Endothelial cell of umbilical vein (primary cell): ENCODE results near the gene SLC25A13. TPM values are rescaled to one million over a fixed set of nuclear protein-coding genes. Genes with fewer than 3 reads are reported as not detected.

Experiments used
- BruUV-seq: library from RNA; stranded (reverse); fragments of 400-500 nt; replicated peaks from 2 replicates; lab custom pipeline; 2021; lab: Mats Ljungman, UMichigan
- CTCF ChIA-PET: fragments of 300-600, 350-600 bp; sonication (Branson Sonifier 250); formaldehyde crosslinking; loops from one replicate; lab custom pipeline; 2021; ENCODE audit warnings: antibody characterized with exemption, inconsistent platforms; lab: Charles Lee
- POLR2A ChIA-PET: fragments of 300-600, 350-600 bp; sonication (Branson Sonifier 250); formaldehyde crosslinking; loops from one replicate; lab custom pipeline; 2021; ENCODE audit warnings: antibody characterized with exemption, inconsistent platforms; lab: Charles Lee
- DNase-seq: peaks from one replicate; pipeline ENCODE4 v3.0.0-alpha.2; 2011; ENCODE audit warnings: low read depth, low spot score
- FAIRE-seq: peaks from 2 replicates; lab custom pipeline; 2011; peaks lifted over from hg19 to GRCh38; lab: Jason Lieb, UNC
- H2AFZ ChIP-seq: 2 replicates; pipeline ENCODE4 v1.6.0; 2012; ENCODE audit warnings: low read depth, low read length, control low read depth, inconsistent platforms
- H3K27ac ChIP-seq: 2 replicates; pipeline ENCODE4 v1.5.1; 2011; ENCODE audit warnings: low read depth, mild to moderate bottlenecking, control low read depth, low read length, moderate library complexity; ENCODE audit not compliant: insufficient read depth
- H3K27me3 ChIP-seq, 2 experiments: 2 replicates each; pipeline versions ENCODE4 v1.6.0 to v1.6.1; 2011; ENCODE audit warnings: low read length in 2 of 2, mixed read lengths in 1 of 2; ENCODE audit not compliant: control insufficient read depth in 2 of 2, insufficient read depth in 2 of 2
- H3K36me3 ChIP-seq, 2 experiments: 2 replicates in 1 of 2; 3 replicates in 1 of 2; pipeline ENCODE4 v1.5.1; 2011; ENCODE audit warnings: low read length in 2 of 2, mild to moderate bottlenecking in 1 of 2, moderate library complexity in 1 of 2; ENCODE audit not compliant: control insufficient read depth in 2 of 2, insufficient read depth in 2 of 2; ENCODE audit errors: extremely low read depth in 1 of 2
- H3K4me1 ChIP-seq: 3 replicates; pipeline ENCODE4 v1.5.1; 2011; ENCODE audit warnings: mild to moderate bottlenecking, low read length; ENCODE audit not compliant: control insufficient read depth, insufficient read depth; ENCODE audit errors: extremely low read depth
- H3K4me2 ChIP-seq: 2 replicates; pipeline ENCODE4 v1.6.1; 2011; ENCODE audit warnings: low read length, control low read depth, mixed read lengths; ENCODE audit not compliant: insufficient read depth
- H3K4me3 ChIP-seq, 3 experiments: fragments of 200-600 bp in 1 of 3; sonication (generic), shearing (Covaris generic) in 1 of 3; replicated peaks in 1 of 3; 2 replicates each; pipeline ENCODE4 v1.5.1; 2011 to 2016; ENCODE audit warnings: control low read depth in 3 of 3, low read length in 3 of 3, mild to moderate bottlenecking in 2 of 3, inconsistent platforms in 1 of 3, low read depth in 1 of 3, moderate library complexity in 1 of 3; ENCODE audit not compliant: insufficient read depth in 1 of 3
- H3K79me2 ChIP-seq: 2 replicates; pipeline ENCODE4 v1.6.0; 2012; ENCODE audit warnings: low read length, inconsistent platforms; ENCODE audit not compliant: control insufficient read depth, insufficient read depth
- H3K9ac ChIP-seq: replicated peaks from 2 replicates; pipeline ENCODE3; 2011; ENCODE audit warnings: low read length, control low read depth; ENCODE audit not compliant: insufficient read depth; ENCODE audit errors: extremely low read depth
- H3K9me1 ChIP-seq: replicated peaks from 3 replicates; pipeline ENCODE4 v1.6.0; 2011; ENCODE audit warnings: mild to moderate bottlenecking, low read length; ENCODE audit not compliant: control insufficient read depth, insufficient read depth; ENCODE audit errors: extremely low read depth
- H3K9me3 ChIP-seq: replicated peaks from 2 replicates; pipeline ENCODE4 v1.5.1; 2012; ENCODE audit warnings: low read length, inconsistent platforms; ENCODE audit not compliant: control insufficient read depth, insufficient read depth
- H4K20me1 ChIP-seq: replicated peaks from 2 replicates; pipeline ENCODE3; 2011; ENCODE audit warnings: mild to moderate bottlenecking, low read length; ENCODE audit not compliant: control insufficient read depth, insufficient read depth; ENCODE audit errors: extremely low read depth
- EZH2 ChIP-seq: IDR thresholded peaks from 2 replicates; pipeline ENCODE4 v1.6.1; 2012; ENCODE audit warnings: borderline replicate concordance, low read depth, mild to moderate bottlenecking, moderate library complexity, low read length, inconsistent platforms; ENCODE audit not compliant: severe bottlenecking
- FOS ChIP-seq: IDR thresholded peaks from 2 replicates; pipeline ENCODE4 v1.6.1; 2011; ENCODE audit warnings: mild to moderate bottlenecking, low read length, moderate library complexity, borderline replicate concordance; ENCODE audit not compliant: insufficient read depth
- GATA2 ChIP-seq: IDR thresholded peaks from 2 replicates; pipeline ENCODE4 v1.7.0; 2011; ENCODE audit warnings: low read depth, mild to moderate bottlenecking, moderate library complexity, mixed read lengths, low read length; ENCODE audit not compliant: insufficient read length, insufficient read depth
- JUN ChIP-seq: IDR thresholded peaks from 2 replicates; pipeline ENCODE4 v1.6.1; 2011; ENCODE audit warnings: borderline replicate concordance, low read depth; ENCODE audit not compliant: insufficient read length, insufficient read depth
- MYC ChIP-seq: IDR thresholded peaks from one replicate; pipeline ENCODE4 v1.6.1; 2011; ENCODE audit warnings: mild to moderate bottlenecking, low read depth, low read length
- POLR2A ChIP-seq: IDR thresholded peaks from 2 replicates; pipeline ENCODE4 v1.6.1; 2012; ENCODE audit warnings: low read depth, mild to moderate bottlenecking, control low read depth, low read length
- POLR2AphosphoS5 ChIP-seq: IDR thresholded peaks from 2 replicates; pipeline ENCODE4 v1.6.1; 2012; ENCODE audit warnings: low read depth, mild to moderate bottlenecking, control low read depth, low read length, moderate library complexity; ENCODE audit not compliant: insufficient read depth
- dilution Hi-C: fragments of 300-500 bp; cut with MboI; formaldehyde crosslinking; loops from one replicate; pipeline ENCODE4 v1.15.0; 2019; ENCODE audit warnings: low sequenced_read_pairs; ENCODE audit not compliant: extremely low pct_ligation_motif_present
- intact Hi-C: fragments of 100-400 bp; cut with micrococcal nuclease; formaldehyde crosslinking; loops from one replicate; pipeline ENCODE4 v1.10.0; 2022
- polyA plus RNA-seq, 4 experiments: library from polyadenylated mRNA; depleted of rRNA in 3 of 4; stranded (reverse) in 3 of 4; unstranded in 1 of 4; fragments of >200 nt; gene quantifications; 2 replicates each; pipeline versions ENCODE4 v1.2.1 to v1.2.3, GENCODE V29; 2011 to 2012; ENCODE audit warnings: missing spikeins in 1 of 4
- total RNA-seq: library from RNA; stranded (reverse); gene quantifications from 2 replicates; pipeline ENCODE4 v1.2.3, GENCODE V29; 2021
- TF ChIP-seq, protein P1 (sequence below): IDR thresholded peaks from 2 replicates; pipeline ENCODE4 v1.6.1; 2011; ENCODE audit not compliant: insufficient read depth, insufficient read length
- TF ChIP-seq, protein P2 (sequence below), 2 donors: IDR thresholded peaks; 1 replicate in 1 of 2; 2 replicates in 1 of 2; pipeline ENCODE4 v1.5.1; 2011; ENCODE audit warnings: low read length in 2 of 2, mild to moderate bottlenecking in 2 of 2, moderate library complexity in 2 of 2, control low read depth in 1 of 2, inconsistent platforms in 1 of 2, low read depth in 1 of 2; ENCODE audit not compliant: insufficient read depth in 1 of 2; ENCODE audit errors: extremely low read depth in 1 of 2

SLC25A13 gene
- total and polyA plus RNA-seq, 2 donors (not counting 3 experiments of a cell fraction or from before 2014, with no cell fraction given) = 13.2 to 34.4 TPM

DNA sequence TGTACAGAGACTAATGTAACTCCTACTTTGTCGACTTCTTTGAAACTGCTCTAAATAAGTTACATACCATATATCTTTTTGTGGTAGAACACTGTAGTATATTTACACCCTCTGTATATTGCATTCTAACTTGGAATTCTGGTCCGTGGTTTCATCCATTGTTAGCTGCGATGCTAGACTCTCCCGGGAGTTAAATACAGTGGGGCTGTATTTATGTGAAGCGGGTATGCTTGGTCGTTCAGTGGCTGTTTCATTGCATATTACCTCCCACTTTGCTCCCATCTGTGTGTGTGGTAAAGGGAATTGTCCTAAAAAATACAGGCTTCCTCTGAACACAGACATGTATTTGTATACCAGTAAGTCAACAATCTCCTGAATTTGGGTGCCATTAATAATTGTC lies 231.1 kb downstream of the SLC25A13 start:
- H2AFZ ChIP-seq = no peak overlapping the region
- CTCF ChIA-PET = no interaction called here
- dilution Hi-C loops = no loop called here

More for the DNA sequence above, 231.1 kb downstream of the SLC25A13 start:
- H3K4me1 ChIP-seq = peaks cover 18% of the 10 kb centered on the region
- POLR2A ChIA-PET = no interaction called here
- BruUV-seq = no TSS peak
- no peak overlapping the region for H3K4me3 ChIP-seq
- H4K20me1 ChIP-seq = no peaks in the 10 kb centered on the region
- no peak overlapping the region for H3K4me2 ChIP-seq
- H3K27me3 ChIP-seq = no peaks in the 10 kb centered on the region
- no peaks in the 10 kb centered on the region for H3K36me3 ChIP-seq
- intact Hi-C loops = no loop called here
- DNase-seq (no peak), FAIRE-seq (no peak)
- no peak overlapping the region for H3K9ac ChIP-seq
- H3K9me1 ChIP-seq = no peaks in the 10 kb centered on the region
- no peaks in the 10 kb centered on the region for H3K79me2 ChIP-seq
- no peaks in the 10 kb centered on the region for H3K9me3 ChIP-seq
- no peak for TF ChIP-seq MYC
- no peak for TF ChIP-seq POLR2A
- TF ChIP-seq GATA2 = no peak
- TF ChIP-seq, protein P1, sequence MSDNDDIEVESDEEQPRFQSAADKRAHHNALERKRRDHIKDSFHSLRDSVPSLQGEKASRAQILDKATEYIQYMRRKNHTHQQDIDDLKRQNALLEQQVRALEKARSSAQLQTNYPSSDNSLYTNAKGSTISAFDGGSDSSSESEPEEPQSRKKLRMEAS = no peak
- TF ChIP-seq, protein P2, sequence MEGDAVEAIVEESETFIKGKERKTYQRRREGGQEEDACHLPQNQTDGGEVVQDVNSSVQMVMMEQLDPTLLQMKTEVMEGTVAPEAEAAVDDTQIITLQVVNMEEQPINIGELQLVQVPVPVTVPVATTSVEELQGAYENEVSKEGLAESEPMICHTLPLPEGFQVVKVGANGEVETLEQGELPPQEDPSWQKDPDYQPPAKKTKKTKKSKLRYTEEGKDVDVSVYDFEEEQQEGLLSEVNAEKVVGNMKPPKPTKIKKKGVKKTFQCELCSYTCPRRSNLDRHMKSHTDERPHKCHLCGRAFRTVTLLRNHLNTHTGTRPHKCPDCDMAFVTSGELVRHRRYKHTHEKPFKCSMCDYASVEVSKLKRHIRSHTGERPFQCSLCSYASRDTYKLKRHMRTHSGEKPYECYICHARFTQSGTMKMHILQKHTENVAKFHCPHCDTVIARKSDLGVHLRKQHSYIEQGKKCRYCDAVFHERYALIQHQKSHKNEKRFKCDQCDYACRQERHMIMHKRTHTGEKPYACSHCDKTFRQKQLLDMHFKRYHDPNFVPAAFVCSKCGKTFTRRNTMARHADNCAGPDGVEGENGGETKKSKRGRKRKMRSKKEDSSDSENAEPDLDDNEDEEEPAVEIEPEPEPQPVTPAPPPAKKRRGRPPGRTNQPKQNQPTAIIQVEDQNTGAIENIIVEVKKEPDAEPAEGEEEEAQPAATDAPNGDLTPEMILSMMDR (IDR thresholded peaks at IDR 0.05; ENCODE audit: extremely low read depth in 1 of 2, insufficient read depth in 1 of 2, low read depth in 1 of 2, low read length in 2 of 2) = no peak
- TF ChIP-seq EZH2 = no peak
- TF ChIP-seq POLR2AphosphoS5 = no peak
- no peak for TF ChIP-seq FOS
- no peak for TF ChIP-seq JUN
- H3K27ac ChIP-seq = no peak overlapping the region
